Mesodermal cell (in vitro differentiated cells): ENCODE measurements around the gene IL5RA.
A peak's percentile ranks its signal among the peaks of the same experiment; 100 is the strongest.

Experiments used
- H3K27ac ChIP-seq: 2 replicates; pipeline ENCODE4 v1.7.0; 2013; ENCODE audit warnings: mild to moderate bottlenecking, low read depth, low read length, moderate library complexity; ENCODE audit not compliant: severe bottlenecking
- H3K36me3 ChIP-seq: 2 replicates; pipeline ENCODE4 v1.7.1; 2013; ENCODE audit warnings: mild to moderate bottlenecking, low read length, moderate library complexity; ENCODE audit not compliant: control insufficient read depth, insufficient read depth
- H3K4me1 ChIP-seq: one replicate; pipeline ENCODE4 v1.7.1; 2013; ENCODE audit warnings: mild to moderate bottlenecking, low read length; ENCODE audit not compliant: insufficient read depth, control insufficient read depth, poor library complexity, severe bottlenecking
- H3K4me3 ChIP-seq: 2 replicates; pipeline ENCODE4 v1.7.0; 2013; ENCODE audit warnings: low read length, control low read depth, mild to moderate bottlenecking; ENCODE audit not compliant: insufficient read depth, poor library complexity, severe bottlenecking; ENCODE audit errors: extremely low read depth
- H3K9me3 ChIP-seq: 2 replicates; pipeline ENCODE4 v1.7.1; 2013; ENCODE audit warnings: mild to moderate bottlenecking, low read length, moderate library complexity; ENCODE audit not compliant: control insufficient read depth
- WGBS, 2 experiments: methylation state at CpG; one replicate each; pipeline ENCODE4 v1.1.5; 2013; ENCODE audit warnings: missing lambda C conversion rate in 2 of 2; ENCODE audit not compliant: insufficient coverage in 2 of 2; 5-methylcytosine and 5-hydroxymethylcytosine counted together

IL5RA gene

DNA sequence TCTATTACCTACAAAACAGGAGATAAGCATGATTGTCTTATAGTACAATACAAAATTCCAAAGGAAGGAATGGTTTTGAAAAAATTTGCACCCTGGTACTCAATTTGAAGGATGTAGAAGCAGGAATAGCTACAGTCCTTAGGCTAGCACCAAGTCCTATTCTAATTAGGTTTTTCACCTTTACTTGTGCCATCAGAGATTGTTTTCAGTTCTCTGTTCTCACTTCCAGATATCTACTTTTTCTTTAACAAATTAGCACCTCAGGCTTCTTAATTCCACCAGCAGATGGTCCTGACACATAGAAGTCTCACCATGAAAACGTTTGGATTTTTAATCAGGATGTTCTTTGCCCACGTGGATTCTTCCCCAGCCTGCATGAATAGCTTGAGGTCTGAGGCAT, 43.8 kb downstream of the IL5RA start:
- Histone ChIP-seq H3K36me3 (no peaks in the 10 kb centered on the region), H3K4me1 (no peaks in the 10 kb centered on the region), H3K27ac (no peak overlapping the region), H3K9me3 (no peaks in the 10 kb centered on the region), H3K4me3 (no peak overlapping the region)
- 65 to 69% methylated on average over 2 of the region's 2 CpGs for WGBS, 2 experiments

DNA sequence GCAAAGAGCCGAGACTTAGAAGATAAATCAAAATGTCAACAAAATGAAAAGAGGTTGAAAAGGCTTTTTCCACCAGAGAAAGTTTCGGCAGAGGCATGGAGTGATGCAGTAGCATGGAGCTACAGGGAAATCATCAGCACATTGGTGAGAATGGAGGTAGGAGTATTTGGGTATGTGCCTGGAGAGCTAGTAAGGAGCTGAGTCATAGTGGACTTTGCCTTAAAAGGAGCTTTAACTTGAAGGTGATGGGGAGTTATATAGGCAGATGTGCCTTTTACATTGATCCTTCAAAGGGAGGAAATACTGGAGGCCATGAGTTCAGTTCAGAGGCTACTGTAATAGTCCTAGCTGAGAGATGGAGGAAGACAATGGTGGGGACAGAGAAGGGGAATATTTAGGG, 44.3 kb downstream of the IL5RA start:
- H3K27ac ChIP-seq: no peak overlapping the region
- H3K36me3 ChIP-seq: no peaks in the 10 kb centered on the region
- H3K9me3 ChIP-seq: no peaks in the 10 kb centered on the region
- no peaks in the 10 kb centered on the region for H3K4me1 ChIP-seq
- H3K4me3 ChIP-seq: no peak overlapping the region
- 94 to 96% methylated on average over 2 of the region's 2 CpGs for WGBS, 2 experiments

DNA sequence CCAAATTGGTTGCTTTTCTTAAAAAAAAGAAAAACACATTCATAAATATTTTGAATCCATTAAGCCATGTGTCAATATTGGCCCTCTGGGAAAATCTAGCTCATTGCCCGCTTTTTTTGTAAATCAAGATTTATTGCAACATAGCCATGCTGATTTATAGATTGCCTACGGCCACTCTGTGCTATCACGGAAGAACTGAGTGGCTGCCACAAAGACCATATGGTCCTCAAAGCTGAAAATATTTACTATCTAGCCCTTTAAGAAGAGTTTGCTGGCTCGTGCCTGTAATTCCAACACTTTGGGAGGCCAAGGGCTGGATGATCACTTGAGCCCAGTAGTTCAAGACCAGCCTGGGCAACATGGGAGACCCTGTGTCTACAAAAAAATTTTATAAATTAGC, 45.9 kb downstream of the IL5RA start:
- 97 to 98% methylated on average over 4 of the region's 4 CpGs for WGBS, 2 experiments
- Histone ChIP-seq H3K9me3 (no peaks in the 10 kb centered on the region), H3K36me3 (no peaks in the 10 kb centered on the region), H3K4me3 (no peak overlapping the region), H3K27ac (no peak overlapping the region), H3K4me1 (no peaks in the 10 kb centered on the region)

DNA sequence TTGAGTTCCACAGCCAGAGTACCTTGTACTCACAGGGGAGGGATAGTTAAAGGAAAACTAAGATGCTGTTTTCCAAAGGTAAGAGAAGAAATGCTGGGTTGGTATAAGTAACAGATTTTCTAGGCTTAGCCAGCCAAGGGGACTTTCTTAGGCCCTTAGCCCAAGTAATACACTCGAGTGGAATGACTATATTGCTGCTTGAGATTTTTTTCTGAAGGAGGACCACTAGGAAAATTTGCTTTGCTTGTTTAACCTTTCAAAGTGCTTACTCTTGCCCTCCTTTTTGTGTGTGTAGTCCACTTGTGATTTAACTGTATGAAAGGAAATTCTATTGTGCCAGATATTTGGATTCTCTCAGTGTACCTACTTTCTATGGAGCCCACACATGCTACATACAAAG, 50.5 kb downstream of the IL5RA start:
- Histone ChIP-seq H3K27ac (no peak overlapping the region), H3K4me1 (peaks cover 12% of the 10 kb centered on the region), H3K9me3 (no peaks in the 10 kb centered on the region), H3K36me3 (no peaks in the 10 kb centered on the region), H3K4me3 (no peak overlapping the region)
- WGBS, 2 experiments: 60 to 100% methylated on average over 1 of the region's 1 CpG

DNA sequence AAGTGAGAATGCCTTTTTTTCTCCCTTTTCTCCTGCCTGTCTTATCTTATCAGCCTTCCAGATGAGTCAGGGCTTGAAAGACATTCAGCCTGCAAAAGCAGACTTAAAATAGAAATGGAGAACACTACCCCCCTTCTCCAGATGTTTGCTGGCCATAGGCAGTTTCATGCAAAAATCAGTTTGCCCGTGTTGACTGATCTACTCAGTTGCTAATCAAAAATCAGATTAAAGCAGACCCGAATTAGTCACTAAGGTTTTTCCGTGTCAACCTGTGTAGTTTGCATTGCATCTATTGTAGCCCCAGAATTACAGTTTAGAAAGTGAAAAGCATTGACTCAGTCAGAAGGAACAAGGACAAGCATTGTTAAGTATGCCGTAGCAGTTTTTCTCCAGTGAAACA, 56.2 kb downstream of the IL5RA start:
- no peaks in the 10 kb centered on the region for H3K9me3 ChIP-seq
- H3K27ac ChIP-seq: peak overlapping the region; percentile 91
- 24 to 51% methylated on average over 4 of the region's 4 CpGs for WGBS, 2 experiments
- H3K4me3 ChIP-seq: no peak overlapping the region
- peaks cover 43% of the 10 kb centered on the region for H3K4me1 ChIP-seq
- H3K36me3 ChIP-seq: no peaks in the 10 kb centered on the region

DNA sequence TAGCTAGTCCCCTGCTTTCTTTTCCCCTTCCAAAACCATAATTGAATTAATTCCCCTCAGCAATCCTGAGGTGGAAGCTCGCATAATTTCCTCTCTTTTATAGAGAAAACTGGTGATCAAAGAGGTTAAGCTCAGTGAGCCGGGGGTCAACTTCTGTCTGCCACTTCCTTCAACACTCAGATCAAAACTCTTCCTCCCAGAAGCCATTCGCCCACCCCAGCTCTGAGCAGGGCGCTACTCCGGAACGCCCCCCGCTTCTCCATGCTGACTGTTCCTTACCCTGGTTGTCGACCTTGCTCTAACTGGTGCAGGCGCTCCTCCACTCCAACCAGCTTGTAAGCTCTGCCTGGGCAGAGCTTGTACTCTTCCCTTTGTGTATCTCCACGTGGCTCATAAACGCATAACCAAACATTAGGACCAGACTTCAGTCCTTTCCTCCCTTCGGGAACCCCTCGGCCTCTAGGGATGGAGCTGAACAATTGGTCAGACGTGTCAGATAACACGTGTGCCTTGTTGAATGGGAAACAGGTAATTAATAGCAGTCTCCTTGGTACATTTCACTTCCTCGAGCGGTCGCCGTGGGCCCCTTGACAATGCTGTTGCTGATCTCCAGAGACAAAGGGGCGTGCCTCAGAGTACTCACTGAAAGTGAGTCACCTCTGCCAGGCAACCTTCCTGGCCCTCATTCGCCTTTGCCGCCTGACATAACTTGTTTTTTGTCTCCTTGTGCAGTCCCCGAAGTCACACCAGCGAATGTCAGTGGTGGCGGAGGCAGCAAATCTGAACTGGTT, 71.8 kb downstream of the IL5RA start:
- Histone ChIP-seq H3K27ac (peak overlapping the region; percentile 73), H3K36me3 (no peaks in the 10 kb centered on the region), H3K9me3 (peaks cover 6% of the 10 kb centered on the region), H3K4me3 (no peak overlapping the region), H3K4me1 (peaks cover 9% of the 10 kb centered on the region)
- 82 to 84% methylated on average over 17 to 25 of the region's 25 CpGs for WGBS, 2 experiments

DNA sequence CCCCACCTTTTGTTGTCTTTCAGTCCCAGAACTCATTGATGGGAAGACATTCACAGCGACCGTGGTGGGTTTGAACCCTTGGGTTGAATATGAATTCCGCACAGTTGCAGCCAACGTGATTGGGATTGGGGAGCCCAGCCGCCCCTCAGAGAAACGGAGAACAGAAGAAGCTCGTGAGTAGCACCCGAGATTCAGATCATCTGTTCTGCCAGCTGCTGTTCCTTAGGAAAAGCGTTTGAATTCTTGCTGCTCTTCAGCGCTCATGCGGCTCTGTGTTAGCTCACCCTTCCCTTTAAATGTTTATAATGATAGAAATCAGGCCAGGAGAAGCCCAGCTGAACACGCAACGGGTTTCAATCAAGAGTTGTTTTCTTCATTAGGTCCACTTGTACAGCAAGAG, 73.0 kb downstream of the IL5RA start:
- H3K36me3 ChIP-seq: no peaks in the 10 kb centered on the region

DNA sequence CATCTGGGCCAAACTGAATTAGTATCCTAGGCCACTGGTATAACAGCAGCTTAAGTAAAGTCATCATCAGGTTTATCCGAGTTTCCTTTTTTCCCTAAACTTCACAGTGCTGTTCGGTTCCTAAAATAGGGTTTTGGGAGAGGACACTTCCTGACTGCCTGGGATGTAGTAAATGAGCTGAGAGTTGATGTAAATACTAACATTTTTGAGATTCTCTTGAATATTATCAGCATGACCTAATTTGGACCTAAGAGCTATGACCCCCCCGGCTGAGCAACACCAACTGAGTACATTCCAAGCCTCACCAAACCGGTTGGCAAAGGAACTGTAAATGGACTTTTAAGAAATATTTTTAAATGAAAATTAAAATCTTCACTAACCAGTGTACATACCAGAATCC, 78.8 kb downstream of the IL5RA start:
- Histone ChIP-seq H3K27ac (peak overlapping the region; percentile 94), H3K36me3 (no peaks in the 10 kb centered on the region), H3K9me3 (no peaks in the 10 kb centered on the region), H3K4me1 (peaks cover 34% of the 10 kb centered on the region), H3K4me3 (no peak overlapping the region)
- no CpG with 5 or more reads among the region's 4 CpGs for WGBS, 2 experiments

More for the DNA sequence above, 73.0 kb downstream of the IL5RA start:
- Histone ChIP-seq H3K4me3 (no peak overlapping the region), H3K9me3 (peaks cover 6% of the 10 kb centered on the region), H3K27ac (no peak overlapping the region), H3K4me1 (peaks cover 20% of the 10 kb centered on the region)
- 89 to 95% methylated on average over 11 to 13 of the region's 13 CpGs for WGBS, 2 experiments

DNA sequence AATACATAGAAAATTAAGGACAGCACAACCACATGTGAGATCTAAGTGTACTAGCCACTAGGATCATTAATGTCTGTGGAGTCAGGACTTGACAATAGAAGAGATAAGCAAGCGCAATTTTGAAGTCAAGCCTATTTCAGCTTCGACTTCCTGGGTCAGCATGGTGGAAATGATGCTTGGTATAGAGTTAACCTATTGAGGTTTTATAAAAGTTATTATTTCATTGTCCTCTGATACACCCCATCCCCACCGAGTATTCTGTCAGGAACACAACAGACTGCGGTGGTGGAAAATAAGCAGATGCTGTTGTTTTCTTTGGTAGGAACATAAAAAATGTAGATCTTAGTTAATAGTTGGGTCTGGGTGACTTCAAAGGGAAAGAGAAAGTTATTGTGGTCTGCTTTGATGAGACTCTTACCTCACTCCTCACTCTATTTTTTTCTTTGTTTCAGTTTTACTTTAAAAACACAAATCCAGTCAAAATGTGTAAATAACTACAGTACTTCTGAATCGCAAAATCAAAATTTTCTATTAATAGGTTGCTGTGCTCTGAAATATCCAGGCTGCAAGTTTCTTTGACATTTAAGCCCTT, 82.1 kb downstream of the IL5RA start:
- no peaks in the 10 kb centered on the region for H3K36me3 ChIP-seq
- peaks cover 29% of the 10 kb centered on the region for H3K4me1 ChIP-seq
- no peaks in the 10 kb centered on the region for H3K9me3 ChIP-seq
- WGBS, 2 experiments: 62 to 67% methylated on average over 3 of the region's 5 CpGs
- H3K4me3 ChIP-seq: no peak overlapping the region
- no peak overlapping the region for H3K27ac ChIP-seq

DNA sequence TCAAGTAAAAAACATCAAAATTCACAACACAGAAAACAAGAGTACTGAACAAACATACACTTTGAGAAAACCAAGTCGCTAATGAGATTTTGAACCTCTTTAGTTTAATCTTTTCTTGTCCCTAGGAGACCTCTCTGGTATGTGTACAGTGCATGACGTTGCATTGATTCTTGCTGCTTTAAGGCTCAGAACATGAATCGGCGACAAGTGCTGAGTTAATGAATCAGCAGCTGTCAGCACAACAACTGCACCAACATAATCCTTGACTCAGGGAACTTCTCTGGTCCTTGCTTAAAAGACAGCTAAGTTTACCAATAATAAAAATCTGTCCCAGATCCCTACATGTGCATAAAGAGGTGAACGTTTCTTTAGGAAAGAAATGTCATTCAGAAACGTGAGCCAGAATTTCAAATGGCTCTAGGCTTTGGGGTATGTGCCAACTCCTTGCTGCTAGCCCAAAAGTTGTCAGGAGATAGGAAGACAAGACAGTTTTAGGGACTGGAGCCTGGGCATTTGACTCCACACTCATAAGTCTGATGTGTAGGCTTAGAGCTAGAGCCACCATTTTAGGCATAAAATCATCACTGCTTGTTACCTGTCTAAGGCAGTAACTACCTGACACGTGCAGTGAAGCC, 86.9 kb downstream of the IL5RA start:
- Histone ChIP-seq H3K27ac (no peak overlapping the region), H3K4me3 (no peak overlapping the region), H3K9me3 (no peaks in the 10 kb centered on the region), H3K36me3 (no peaks in the 10 kb centered on the region), H3K4me1 (no peaks in the 10 kb centered on the region)
- WGBS, 2 experiments: 83 to 89% methylated on average over 4 to 6 of the region's 7 CpGs

DNA sequence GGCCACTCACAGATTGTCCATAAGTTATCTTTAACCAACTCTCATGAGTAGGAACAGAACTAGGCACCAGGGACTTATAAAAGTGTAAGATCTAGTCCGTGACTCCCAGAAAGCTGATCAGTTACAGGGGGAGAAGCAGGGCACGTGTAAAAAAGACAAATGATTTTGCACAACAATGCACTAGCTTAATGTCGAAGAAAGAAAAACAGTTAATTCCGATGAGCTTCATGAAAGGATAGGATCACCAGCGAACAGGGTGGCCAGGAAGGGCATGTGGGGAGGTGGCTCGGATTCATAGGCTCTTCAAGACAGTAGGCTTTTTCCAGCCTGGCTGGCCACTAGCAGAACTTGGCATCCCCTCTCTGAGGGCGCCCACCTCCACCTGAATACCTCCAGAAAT, 90.0 kb downstream of the IL5RA start:
- Histone ChIP-seq H3K36me3 (no peaks in the 10 kb centered on the region), H3K27ac (no peak overlapping the region), H3K4me3 (no peak overlapping the region), H3K4me1 (peaks cover 3% of the 10 kb centered on the region), H3K9me3 (no peaks in the 10 kb centered on the region)
- WGBS, 2 experiments: 80 to 89% methylated on average over 6 of the region's 7 CpGs
